ENCODE data around the gene MED20.
"Not testable (repeated sequence)": the region's sequence is repeated elsewhere in the genome, so short reads cannot be mapped to it uniquely, and the experiment has no call there.

Gene MED20, protein sequence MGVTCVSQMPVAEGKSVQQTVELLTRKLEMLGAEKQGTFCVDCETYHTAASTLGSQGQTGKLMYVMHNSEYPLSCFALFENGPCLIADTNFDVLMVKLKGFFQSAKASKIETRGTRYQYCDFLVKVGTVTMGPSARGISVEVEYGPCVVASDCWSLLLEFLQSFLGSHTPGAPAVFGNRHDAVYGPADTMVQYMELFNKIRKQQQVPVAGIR

DNA sequence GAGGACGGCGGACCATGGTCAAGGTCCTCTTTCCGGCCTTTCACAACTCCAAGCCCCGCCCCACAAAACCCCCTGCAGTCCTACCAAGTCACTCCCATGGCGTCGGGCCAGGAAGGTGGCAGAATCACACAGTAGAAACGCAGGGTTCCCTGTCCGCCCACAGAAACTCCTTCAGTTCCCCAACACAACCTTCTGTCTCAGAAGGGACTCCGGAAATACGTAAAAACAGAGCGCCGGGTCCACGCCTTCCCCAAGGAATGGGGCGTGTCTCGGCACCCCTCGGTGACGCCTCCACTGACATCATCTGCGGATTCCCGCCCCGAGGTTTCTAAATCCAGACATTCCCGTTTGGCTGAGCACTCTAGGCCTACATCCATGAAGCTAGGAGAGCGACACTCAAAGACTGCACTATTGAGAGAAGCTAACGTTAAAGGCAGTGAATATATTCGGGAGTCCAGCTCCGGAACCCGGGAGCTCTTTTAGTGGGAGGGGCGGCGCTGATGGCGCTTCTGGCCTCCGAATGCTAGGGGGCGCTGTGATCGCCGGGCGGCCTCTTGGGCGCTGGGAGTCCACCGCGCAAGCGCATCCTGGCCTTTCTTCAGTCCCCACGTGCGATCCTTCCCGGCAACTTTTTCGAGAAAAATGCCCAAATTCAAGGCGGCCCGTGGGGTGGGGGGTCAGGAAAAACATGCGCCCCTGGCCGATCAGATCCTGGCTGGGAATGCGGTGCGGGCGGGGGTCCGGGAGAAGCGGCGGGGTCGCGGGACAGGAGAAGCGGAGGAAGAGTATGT, at the start of gene MED20, which contains the start of gene BYSL:
TSS of gene MED20 (minus strand) at position 219 of the 791 bp plus-strand sequence. CDS start at position 98, 121 bp downstream.
TSS of gene BYSL (plus strand) at position 579 of the 791 bp plus-strand sequence. CDS start at position 643, 64 bp downstream.
- peak; percentile 93 for DNase-seq

GRCh38 chr6:41970436-41970846, 49.5 kb upstream of the MED20 start:
- DNase-seq, result no peak

DNA sequence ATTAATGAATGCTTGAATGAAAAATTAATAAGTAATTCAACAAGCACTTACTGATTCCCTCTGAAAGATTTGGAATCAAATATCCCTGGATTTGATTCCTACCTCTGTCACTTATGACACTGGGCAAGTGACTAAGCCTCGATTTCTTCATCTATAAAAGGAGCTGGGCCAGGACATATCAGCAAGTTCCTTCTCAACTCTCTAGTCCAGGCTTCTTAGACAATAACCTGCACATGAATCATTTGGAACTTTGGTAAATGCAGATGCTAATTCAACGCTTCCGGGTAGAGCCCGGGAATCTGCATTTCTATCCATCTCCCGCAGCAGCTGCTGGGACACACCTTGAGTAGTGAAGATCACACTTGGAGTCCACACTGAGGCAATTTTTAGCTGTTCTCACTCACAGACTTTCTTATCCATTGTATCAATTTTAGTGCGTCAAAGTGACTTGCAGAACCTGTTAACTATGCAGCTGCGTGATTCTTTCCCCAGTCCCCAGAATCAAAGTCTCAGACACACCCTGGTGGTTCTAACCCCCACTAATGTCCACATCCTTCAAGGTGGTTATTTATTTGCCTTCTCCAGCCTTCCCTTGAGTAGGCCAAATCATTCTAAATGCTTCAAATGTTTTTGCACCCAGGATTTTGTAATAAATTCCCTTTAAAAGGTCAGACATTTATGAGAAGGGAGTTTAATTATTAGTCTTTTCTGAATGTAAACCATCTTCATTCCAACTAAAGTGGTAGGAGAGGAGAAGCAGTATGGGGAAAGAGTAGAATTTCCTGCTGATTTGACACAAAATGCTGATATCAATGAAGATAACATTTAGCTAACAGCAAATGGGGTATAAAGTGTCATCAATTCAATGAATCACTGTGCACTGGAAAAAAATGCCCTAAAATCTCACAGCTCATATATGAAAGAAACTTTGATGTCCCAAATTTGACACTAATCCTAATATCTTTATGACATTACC, 46.7 kb upstream of the MED20 start:
- DNase-seq, result peak; percentile 9

DNA sequence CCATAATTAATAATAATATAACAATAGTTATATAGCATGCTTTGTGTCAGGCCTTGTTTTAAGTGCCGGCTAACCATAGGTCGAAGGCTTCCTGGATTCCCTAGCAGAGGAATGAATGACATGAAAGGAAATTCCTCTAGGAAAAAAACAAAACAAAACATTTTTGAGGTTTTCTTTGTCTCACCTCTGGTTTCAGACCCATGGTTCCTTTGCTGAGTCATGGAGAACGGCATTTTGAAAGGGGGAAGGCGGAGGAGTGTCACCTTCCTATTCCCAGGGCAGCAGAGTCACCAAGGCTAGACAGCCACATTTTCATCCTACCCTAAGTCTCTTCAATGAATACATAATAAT, 46.0 kb upstream of the MED20 start:
- DNase-seq, result peak; percentile 65

GRCh38 chr6:41966214-41966920, 45.4 kb upstream of the MED20 start:
- no peak for DNase-seq

DNA sequence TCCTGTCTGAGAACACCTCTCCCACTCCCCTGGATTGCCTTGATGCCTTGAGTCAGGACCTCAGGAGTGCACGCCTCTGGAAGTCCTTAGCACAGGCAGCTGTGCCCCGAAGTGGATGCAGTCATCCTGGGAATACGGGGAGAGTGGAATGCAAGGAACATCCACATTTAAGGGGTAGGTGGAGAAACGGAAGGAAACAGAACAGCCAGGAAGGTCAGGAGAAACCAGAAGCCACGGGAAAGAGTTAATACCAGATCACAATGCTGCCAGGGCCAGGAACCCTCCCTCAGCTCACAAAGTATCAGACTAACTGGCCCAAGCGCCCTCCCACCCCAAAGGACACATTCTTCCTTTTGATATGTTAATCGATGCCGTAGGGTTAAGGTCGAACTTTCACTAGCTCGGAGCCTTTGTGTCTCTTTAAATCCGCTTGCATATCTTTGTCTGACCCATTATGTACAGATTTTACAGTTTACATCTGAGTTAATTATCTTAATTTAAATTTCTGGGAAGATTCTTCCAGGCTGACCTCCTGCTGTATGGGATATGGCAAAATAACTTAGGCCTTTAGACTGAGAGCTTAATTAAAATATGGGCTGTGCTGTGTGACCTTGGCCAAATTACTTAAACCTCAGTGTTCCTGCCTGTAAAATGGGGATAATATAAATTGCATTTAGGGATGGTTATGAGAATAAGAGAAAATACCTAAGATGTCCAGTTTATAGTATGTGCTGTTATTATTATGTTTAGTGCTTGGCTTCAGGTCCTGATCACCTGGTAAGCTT, 44.7 kb upstream of the MED20 start:
- no peak for DNase-seq

DNA sequence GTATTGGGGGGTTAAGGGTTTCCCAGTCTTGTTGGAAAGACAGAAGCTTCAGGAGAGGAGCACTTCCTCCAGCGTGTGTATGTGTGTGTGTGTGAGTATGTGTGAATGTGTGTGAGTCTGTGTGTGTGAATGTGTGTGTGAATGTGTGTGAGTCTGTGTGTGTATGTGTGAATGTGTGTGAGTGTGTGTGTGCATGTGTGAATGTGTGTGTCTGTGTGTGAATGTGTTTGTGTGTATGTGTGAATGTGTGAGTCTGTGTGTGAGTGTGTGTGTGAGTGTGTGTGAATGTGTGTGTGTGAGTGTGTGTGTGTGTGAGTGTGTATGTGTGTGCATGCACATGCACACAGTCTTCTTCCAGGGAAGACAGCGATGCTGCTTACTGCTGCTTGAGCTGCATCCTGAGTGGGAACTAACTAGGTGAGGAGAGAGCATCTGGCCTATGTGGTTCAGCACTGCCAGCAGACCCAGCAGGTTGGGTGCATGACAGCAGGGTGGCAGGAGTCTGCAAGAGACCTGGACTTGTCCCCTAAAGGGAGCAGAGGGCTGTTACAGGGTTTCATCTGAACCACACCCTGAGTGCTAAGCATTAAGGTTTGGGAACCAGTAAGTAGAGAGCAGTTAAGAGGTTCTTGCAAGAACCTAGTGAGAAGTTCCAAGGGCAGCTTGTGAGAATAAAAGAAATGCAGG, 43.4 kb upstream of the MED20 start:
- DNase-seq, result no peak

DNA sequence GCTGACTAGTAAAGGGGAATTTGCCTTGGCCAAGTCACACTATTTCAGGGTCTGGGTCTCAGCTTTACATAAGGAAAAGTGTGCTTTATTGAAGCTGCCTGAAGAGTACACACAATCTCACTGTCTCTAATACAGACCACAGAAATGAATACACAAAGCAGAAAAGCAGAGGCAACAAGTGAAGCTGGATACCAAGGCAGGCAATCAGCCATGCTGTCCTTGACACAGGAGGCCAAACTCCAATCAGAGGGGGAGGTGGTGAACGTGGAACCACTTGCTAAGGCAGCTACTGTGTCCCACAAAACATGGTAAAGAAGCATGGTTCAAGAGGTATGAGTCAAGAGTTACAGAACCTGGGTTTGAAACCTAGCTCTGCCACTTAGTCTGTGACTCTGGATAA, 42.4 kb upstream of the MED20 start:
- no peak for DNase-seq

DNA sequence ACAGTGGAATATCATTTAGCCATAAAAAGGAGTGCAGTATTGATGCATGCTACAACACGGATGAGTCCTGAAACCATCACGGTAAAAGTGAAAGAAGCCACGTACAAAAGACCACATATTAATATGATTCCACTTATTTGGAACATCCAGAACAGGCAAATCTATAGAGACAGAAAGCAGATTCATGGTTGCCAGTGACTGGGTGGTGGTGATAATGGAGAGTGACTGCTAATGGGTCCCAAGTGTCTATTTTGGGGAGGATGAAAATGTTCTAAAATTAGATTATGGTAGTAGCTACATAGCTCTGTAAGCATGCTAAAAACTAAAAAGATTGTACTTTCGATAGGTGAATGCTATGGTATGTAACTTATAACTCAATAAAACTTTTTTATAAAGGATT, 39.1 kb upstream of the MED20 start:
- no peak for DNase-seq

DNA sequence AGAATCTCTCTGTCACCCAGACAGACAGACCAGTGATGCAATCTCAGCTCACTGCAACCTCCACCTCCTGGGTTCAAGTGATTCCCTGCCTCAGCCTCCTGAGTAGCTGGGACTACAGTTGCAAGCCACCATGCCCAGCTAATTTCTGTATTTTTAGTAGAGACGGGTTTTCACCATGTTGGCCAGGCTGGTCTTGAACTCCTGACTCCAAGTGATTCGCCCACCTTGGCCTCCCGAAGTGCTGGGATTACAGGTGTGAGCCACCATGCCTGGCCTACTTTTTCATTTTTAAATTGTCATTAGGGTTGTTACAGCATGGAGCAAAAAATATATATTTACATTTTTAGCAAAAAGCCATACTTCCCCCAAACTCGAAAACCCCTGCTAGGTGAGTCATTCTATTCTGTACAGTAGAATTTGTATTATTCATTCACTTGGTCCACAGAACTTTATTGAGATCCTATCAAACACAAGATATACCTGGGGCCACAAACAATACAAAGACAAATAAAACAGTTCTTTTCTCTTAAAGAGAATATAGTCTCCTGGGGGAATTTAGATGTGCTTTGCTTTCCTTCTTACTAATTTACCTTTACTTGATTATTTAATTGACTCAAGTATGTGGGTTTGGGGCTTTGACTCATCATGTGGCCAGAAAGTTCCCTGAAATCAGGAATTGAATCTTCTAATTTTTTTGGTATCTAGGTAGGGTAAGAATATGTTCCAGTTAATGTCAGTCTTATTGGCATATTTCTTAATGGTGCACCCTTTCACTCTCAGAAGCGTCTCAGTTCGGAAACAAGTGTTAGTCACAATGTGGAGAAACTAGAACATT, 37.3 kb upstream of the MED20 start:
- no peak for DNase-seq

DNA sequence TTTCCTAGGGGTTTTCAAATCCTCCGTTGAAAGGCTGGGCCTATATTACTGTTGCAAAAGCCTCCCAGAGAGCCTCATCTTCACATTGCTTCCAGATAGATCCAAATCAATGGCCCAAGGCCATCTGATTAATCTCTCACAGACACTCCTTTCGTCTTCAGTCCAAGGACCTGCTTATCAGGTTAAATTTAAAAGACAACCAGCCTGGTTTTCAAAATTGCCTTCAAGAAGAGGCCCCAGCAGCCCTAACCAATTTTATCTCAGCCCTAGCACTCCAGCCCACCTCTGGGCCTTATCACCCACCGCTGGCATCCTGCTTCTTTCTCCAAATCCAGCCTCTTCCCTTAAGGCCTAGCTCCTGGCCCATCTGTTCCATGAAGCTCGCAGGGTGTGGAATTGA, 36.2 kb upstream of the MED20 start:
- no peak for DNase-seq

DNA sequence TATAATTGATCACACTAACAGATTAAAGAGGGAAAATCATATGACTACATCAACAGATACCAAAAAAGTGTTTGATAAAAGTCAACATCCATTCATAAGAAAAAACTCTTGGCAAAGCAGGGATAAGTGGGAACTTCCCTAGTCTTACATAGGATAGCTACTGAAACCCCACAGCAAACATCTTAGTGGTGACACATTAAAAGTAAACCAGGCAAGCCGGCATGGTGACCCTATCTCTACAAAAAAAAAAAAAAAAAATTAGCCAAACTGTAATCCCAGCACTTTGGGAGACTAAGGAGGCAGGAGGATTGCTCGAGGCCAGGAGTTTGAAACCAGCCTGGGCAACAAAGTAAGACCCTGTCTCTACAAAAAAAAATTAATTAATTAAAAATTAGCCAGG, 34.5 kb upstream of the MED20 start:
- no peak for DNase-seq

GRCh38 chr6:41954668-41955067, 33.7 kb upstream of the MED20 start:
- DNase-seq, result no peak

- DNase-seq, result no peak
Observed at GRCh38 chr6:41947581-41948220, 26.8 kb upstream of the MED20 start.

DNA sequence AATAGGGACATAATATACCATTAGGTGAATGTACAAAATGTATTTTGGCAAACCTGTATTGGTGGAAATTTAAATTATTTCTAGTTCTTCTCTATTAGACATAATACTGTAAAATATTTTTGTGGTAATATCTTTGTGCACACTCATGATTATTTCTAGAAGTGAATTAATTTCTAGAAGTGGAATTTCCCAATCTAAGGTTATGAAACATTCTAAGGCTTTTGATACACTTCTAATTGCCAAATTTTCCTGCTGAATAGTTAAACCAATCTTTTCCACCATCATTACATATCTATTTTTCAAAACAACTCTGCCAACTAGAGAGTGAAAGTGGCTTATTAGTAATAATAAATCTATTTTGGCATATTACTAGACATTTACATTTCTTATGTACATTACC, 22.5 kb upstream of the MED20 start:
- no peak for DNase-seq

GRCh38 chr6:41942882-41943281, 21.9 kb upstream of the MED20 start:
- DNase-seq, result not testable (repeated sequence)

DNA sequence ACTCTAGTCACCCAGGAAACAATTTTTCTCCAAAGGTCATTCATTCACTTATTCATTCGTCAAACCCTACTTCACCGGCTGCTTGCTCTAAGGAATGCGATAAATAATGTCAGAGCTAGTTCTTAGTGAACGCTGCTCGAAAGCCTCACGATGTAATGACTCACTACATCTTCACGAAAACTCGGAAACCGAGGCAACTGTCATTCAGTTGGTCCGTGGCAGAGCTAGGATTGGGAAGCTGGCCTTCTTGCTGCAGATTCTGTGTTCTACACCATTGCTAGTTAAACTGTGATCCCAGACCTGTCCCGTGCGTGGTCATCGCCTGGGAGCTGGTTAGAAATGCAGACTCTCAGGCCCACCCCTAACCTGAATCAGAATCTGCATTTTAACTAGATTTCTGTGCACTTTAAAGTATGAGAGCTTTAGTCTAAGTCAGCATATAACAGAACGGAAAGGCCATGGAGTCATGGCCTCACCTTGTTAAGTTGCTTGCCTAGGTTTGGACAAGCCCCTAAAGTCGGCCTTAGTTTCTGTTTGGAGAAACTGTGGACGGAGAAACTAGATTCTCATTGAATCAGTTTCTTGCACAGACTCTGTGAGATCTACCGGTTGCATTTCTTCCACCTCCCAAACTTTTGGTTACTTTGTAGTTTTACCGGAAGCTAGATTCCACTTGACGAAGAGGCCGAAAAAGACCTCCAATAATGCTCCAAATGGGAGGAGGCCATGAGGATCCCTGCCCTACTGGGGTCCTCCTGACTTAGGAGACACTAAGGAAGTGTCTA, 21.3 kb upstream of the MED20 start:
- DNase-seq, result no peak

GRCh38 chr6:41941280-41942066, 20.5 kb upstream of the MED20 start, which contains the start of gene CCND3:
Gene CCND3 (minus strand): TSS chr6:41941808. CDS start chr6:41941649, 159 bp downstream.
- DNase-seq, result peak; percentile 91

Measured in fibroblast of upper back skin (primary cell).